GM21381 (cell line): Measurements from ENCODE around the gene WASL.

ENCODE experiments used
- ATAC-seq: cut with Tn5 transposase; IDR thresholded peaks from one replicate; pipeline ENCODE4 v1.9.1; 2021; ENCODE audit warnings: mild to moderate bottlenecking, moderate library complexity; ENCODE audit not compliant: unreplicated experiment

Gene WASL

GRCh38 chr7:123705211-123705901, 43.4 kb downstream of the WASL start:
- ATAC-seq, result no peak

- ATAC-seq, result no peak
Measured at GRCh38 chr7:123695944-123696677, 52.7 kb downstream of the WASL start.

- ATAC-seq, result no peak
Measured at GRCh38 chr7:123692471-123692877, 56.3 kb downstream of the WASL start.

- ATAC-seq, result no peak
Measured at GRCh38 chr7:123690550-123690949, 58.3 kb downstream of the WASL start.

GRCh38 chr7:123689250-123689649, 59.6 kb downstream of the WASL start:
- no peak for ATAC-seq

- ATAC-seq, result no peak
Measured at GRCh38 chr7:123687727-123688126, 61.1 kb downstream of the WASL start.

GRCh38 chr7:123687161-123687560, 61.6 kb downstream of the WASL start:
- no peak for ATAC-seq

- ATAC-seq, result no peak
Measured at GRCh38 chr7:123682690-123683089, 66.1 kb downstream of the WASL start.

GRCh38 chr7:123681561-123681960, 67.2 kb downstream of the WASL start:
- no peak for ATAC-seq

GRCh38 chr7:123680580-123680979, 68.2 kb downstream of the WASL start:
- ATAC-seq, result no peak

GRCh38 chr7:123679614-123680013, 69.2 kb downstream of the WASL start:
- ATAC-seq, result no peak

- ATAC-seq, result no peak
Measured at GRCh38 chr7:123677061-123677715, 71.6 kb downstream of the WASL start.

GRCh38 chr7:123675181-123675473, 73.7 kb downstream of the WASL start:
- ATAC-seq, result no peak

GRCh38 chr7:123674399-123675180, 74.2 kb downstream of the WASL start:
- ATAC-seq, result no peak

- no peak for ATAC-seq
Measured at GRCh38 chr7:123673752-123674398, 74.9 kb downstream of the WASL start.

GRCh38 chr7:123673137-123673732, 75.6 kb downstream of the WASL start:
- no peak for ATAC-seq

GRCh38 chr7:123669485-123669884, 79.3 kb downstream of the WASL start:
- ATAC-seq, result no peak

GRCh38 chr7:123666492-123666891, 82.3 kb downstream of the WASL start:
- ATAC-seq, result no peak

GRCh38 chr7:123665896-123666295, 82.9 kb downstream of the WASL start:
- ATAC-seq, result no peak

GRCh38 chr7:123665157-123665556, 83.6 kb downstream of the WASL start:
- no peak for ATAC-seq

GRCh38 chr7:123663200-123663599, 85.6 kb downstream of the WASL start:
- no peak for ATAC-seq
